CD4-positive, alpha-beta T cell treated with Interleukin-6 for 4 hours (primary cell): ENCODE results near the gene ZNF595.
A peak's percentile ranks its signal among the peaks of the same experiment; 100 is the strongest.
"Not testable (repeated sequence)": the region's sequence is repeated elsewhere in the genome, so short reads cannot be mapped to it uniquely, and the experiment has no call there.

ENCODE experiments used
- DNase-seq: peaks from one replicate; pipeline ENCODE4 v3.0.0-alpha.2; 2020; ENCODE audit warnings: mixed read lengths

The ZNF595 gene

GRCh38 chr4:86559-87324 lies 33.6 kb downstream of the ZNF595 start:
- not testable (repeated sequence) for DNase-seq

- no peak for DNase-seq
Measured at GRCh38 chr4:98386-98785, 45.3 kb downstream of the ZNF595 start.

DNA sequence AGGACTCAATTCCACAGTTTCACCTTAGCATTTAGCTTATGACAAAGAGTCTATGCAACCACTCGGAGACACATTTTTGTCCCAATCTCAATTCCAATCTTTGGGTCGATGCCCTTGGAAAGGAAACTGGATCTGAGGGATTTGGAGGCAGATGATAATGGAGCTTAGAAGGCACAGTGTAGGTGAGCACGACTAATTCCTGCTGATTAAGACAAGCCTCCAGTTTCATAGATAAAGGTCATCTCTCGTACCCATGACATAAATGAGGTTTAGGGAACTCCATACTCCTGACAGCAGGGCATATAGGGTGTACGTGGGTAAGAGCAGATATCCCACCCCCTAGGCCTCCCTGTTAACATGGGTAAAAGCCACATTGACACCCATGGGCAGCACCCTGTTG lies 46.7 kb downstream of the ZNF595 start:
- no peak for DNase-seq

DNA sequence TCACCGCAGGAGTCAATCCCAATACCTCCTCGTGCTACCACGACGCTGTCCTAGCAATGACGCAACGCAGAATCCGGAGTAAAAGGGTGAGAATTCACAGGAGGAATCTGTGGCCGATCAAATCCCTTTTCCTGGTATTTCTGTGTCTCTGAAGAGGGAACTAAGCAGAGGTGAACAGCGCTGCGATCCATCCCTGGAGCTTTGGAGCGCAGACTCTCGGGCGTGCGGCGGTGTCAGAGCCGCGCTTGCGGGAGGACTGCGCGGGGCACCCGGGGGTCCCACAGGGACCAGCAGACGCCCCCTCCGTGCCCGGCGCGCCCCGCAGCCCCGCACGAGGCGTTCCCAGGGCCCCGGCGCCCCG lies 53.9 kb downstream of the ZNF595 start:
- DNase-seq = no peak

GRCh38 chr4:107444-108429 lies 54.6 kb downstream of the ZNF595 start:
- no peak for DNase-seq

DNA sequence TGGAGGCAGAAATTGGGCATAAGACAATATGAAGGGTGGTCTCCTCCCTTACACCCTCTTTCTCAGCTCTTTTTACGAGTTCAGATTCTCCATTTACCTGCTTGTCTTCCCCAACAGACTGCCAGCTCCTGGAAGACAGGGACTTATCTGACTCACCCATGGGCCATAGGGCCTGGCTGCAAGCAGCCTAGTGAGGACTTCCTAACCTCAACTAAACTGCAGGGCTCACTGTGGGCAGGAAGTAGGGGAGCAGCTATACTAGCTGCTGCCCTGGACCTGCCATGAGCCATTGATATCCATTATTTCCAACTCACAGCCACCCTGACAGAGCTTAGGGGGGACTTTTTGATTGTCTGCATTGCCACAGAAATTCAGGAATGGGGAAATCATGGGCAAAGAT lies 59.6 kb downstream of the ZNF595 start:
- DNase-seq = no peak

DNA sequence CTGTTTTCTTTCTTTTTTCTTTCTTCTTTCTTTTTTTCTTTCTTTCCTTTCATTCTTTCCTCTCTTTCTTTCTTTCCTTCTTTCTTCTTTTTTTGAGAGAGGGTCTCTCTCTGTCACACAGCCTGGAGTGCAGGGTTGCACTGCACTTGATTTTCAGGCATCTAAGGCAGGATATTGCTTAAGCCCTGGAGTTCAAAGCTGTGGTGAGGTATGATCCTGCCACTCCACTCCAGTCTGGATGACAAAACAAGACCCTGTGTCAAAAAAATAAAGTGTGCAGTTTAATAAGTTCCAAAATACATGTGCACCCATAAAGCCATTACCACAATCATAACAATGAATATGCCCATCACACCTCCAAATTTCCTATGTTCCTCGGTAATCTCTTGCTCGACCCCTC lies 60.6 kb downstream of the ZNF595 start:
- no peak for DNase-seq

DNA sequence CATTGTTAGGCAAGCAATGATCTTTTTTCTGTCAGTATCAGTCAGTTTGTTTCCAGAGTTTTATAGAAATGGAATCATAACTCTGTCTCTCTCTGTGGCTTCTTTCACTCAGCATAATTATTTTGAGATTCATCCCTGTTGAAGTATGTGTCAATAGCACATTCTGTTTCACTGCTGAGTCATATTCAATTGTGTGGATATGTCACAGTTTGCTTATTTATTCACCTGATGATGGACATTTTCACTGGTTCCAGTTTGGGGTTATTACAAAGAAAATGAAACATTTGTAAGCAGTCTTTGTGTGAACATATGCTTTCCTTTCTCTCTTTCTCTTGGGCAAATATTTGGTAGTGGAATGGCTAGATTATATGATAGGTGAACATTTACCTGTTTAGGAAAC lies 61.0 kb downstream of the ZNF595 start:
- DNase-seq = no peak

DNA sequence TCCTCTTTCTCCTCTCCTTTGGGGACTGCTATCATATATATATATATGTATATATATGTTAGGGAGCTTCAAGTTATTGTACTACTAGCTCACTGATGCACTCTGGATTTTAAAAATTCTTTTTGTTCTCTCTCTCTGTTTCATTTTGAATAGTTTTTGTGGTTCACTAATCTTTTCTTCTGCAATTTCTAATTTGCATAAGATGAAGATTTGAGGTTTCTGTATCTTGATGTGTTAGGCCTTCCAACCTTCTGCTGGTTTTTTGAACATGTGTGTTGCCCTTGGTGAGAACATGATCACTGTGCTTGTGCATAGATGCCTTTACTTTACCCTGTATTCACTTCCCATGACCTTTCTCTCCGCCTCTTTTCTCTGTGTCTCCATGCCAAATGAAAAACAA lies 63.4 kb downstream of the ZNF595 start:
- no peak for DNase-seq

- DNase-seq = no peak
Measured at GRCh38 chr4:120616-121015, 67.5 kb downstream of the ZNF595 start.

DNA sequence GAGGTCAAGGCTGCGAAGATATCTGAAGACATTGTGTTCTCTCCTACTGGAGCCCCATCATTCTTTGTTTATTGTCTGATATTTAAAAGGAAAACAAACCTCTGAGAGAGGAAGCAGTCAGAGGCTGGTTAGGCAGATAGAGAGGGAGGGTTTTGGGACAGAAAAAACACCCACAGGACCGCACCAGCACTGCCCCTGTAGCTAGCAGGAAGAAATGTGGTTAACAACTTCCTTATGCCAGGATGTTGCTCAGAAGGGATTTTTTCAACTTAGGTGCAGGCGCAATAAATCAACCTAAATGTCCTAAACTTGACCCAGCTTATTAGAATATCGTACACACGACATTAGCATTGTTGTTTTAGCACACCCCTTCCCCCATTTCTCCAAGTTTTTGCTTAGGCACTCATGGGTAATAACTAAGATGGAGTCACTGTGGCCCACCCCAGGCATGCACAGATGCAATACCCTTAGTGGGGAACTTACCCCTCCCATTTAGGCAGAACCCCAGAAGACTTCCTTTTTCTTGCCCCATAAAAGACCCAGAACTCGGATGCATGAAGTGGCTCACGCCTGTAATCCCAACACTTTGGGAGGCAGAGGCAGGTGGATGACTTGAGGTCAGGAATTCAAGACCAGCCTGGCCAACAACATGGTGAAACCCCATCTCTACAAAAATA lies 68.4 kb downstream of the ZNF595 start:
- DNase-seq = peak; percentile 38

GRCh38 chr4:123922-124274 lies 70.8 kb downstream of the ZNF595 start:
- not testable (repeated sequence) for DNase-seq

DNA sequence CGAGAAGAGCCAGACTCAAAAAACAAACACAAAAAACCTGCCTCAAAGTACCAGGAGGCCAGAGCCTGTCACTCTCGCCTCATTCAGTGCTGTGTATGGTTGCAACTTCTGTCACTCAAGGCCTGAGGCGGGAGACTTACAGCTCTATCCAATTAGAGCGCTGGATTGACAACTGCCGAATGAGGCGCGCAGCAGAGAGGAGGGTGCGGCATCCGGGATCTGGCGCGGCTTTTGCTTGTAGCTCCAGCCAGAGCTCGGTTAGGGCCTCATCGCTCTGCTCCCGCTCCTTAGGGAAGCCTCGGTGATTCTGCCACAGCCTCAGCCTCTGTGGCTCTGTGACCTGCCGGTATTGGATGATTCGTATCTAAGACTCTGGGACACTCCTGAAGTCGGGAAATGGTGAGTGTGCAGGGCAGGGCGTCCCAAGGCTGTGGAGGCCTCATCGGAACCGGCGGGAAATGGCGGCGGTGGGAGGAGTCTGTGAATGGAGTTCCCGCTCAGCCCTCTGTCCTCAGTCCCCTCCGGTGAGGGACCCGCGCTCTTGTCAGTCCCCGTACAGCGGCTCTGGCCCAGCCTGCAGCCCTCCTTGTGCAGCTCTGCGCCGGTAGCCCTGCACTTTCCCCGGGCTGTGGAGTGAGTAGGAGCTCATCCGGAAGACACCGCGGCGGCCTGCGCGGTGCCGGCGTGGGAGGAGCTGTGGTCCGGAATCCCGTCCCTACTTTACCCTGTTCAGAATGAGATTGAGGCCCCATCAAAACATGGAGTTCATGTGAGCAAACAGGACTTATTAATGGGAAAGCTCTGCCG lies 71.4 kb downstream of the ZNF595 start, which contains the start of gene ZNF718:
Gene ZNF718 (plus strand): TSS at position 227 of the 807 bp plus-strand sequence. CDS start 170 bp downstream, at position 397.
- DNase-seq = peak; percentile 89

- no peak for DNase-seq
Measured at GRCh38 chr4:125091-125771, 72.1 kb downstream of the ZNF595 start.

- DNase-seq = no peak
Measured at GRCh38 chr4:125833-126232, 72.7 kb downstream of the ZNF595 start.

- no peak for DNase-seq
Measured at GRCh38 chr4:132483-132882, 79.4 kb downstream of the ZNF595 start.
